ENCODE measurements around the gene MRM3.
"Not testable (repeated sequence)": the region's sequence is repeated elsewhere in the genome, so short reads cannot be mapped to it uniquely, and the experiment has no call there.

The MRM3 gene

DNA sequence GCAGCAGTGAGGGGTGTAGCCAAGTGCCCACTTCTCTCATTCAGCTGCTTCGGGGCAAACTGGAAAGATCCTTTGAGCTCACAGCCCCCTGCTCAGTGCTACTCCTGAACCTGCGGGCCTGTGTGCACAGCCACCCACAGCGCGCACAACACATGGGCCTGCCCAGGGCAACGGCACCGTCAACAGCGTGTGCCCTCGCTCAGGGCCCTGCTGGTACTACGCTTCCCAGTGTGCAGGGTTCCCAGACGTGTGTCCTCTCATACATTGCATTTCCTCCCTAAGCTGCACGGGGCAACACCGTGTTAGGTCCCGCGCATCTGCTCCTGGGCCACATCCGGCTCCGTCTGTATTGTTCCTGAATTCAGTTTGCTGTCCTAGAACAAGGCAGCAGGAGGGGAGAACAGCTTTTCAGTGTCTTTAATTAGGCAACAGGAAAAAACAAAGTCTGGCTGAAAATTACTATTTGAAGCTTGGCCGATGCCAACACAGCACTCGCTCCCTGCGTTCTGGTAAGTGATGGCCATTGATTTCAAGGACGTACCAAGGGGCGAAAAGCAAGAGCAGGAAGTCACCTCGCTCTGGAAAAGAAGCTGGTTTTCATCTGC lies 15.2 kb downstream of the MRM3 start:
- DNase-seq = no peak

GRCh38 chr17:798246-798645 lies 16.1 kb downstream of the MRM3 start:
- DNase-seq = no peak

GRCh38 chr17:799261-799660 lies 17.1 kb downstream of the MRM3 start:
- DNase-seq = no peak

DNA sequence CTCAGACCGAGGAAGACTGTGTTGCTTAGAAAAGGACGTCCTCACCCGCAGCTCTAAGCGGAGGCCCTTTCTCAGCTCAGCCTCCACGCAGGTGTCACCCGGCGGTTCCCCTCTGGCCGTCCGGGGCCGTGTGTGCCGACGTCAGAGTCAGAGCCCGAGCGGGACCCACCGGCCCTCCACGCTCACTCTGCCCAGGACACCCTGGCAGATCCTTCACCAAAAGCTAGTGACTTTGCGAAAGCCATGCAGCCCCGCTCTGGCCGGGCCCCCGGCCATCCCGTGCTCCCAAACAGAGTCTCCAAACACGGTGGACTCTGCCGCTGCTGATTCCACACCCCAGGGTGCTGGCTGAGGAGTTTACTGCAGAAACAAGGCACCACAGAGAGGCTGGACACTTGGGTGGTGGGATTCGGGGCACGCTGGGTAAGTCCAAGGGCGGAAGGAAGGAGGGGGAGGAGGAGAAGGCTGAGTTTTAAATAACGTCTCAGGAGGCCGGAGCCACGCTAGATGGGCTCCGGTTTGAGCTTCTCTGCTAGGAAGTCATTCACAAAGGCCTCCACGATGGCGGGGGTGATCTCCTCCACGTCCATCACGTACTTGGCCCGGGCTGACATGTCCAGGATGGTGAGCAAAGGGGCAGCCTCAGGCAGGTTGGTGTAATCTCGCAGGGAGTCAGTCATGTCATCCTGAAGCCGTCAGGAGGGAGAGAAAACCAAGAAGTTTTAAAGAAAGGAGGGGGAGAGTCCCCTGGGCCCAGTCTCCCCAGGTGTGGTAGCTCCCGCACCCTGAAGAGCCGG lies 18.5 kb downstream of the MRM3 start:
- no peak for DNase-seq

DNA sequence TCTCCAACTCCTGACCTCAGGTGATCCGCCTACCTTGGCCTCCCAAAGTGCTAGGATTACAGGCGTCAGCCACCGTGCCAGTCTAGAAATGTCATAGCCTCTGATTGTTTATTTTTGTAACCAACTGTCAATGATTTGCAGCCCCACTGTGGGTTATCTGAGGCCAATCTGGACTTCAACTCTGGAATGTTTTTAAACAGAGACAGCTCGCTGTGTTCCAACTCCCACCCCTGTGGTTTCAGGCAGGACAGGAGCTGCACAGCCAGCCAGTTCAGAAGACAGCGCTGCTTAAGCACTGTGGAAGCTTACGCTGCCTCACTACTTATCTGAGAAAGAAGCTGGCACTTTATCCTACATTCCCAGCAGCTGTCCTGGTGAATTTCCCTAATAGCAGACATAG lies 19.5 kb downstream of the MRM3 start:
- DNase-seq = no peak

- no peak for DNase-seq
These were observed 20.3 kb downstream of the MRM3 start for GRCh38 chr17:802481-802880.

GRCh38 chr17:802901-803881 lies 21.0 kb downstream of the MRM3 start:
- no peak for DNase-seq

DNA sequence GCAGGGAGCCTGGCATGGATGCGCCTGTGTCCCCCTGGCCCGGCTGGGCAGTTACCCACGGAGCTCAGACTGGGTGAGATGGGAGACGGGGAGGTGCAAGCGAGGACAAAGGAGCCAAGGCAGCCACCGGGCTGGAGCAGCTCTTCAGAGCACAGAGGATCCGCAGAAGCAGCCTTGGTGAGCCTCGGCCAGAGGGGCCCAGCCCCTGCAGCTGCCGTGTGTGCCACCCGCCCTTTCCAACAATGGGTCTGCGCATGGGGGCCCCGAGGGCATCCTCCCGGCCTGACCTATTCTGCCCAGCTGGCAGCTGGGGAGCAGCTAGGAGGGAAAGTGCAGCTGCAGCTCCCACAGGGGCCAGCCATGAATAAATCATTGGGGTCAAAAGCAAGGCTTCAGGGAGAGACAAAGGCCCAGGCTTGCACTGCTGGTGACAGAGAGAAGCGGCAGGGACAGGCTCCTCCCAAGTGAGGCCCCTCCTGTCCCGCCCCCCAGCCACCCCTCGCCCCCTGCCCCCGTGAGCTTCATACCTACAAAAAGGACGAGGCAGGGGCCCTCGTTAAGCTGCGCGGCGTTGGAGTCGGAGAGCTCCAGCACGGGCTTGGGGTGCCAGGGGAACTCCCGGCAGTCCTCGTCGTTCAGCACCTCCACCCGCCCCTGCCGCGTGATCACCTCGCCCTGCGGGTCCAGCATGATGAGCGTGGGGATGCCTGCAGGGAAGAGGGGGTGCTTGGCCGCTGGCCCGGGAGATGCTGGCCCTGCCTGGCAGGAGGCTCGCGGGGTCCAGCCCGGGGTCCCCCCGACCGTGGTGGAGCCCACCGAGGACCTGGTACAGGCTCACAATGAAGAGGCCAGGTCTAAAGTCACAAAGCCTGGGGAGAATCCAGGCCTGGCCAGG lies 22.6 kb downstream of the MRM3 start:
- no peak for DNase-seq

- not testable (repeated sequence) for DNase-seq
These were observed 23.7 kb downstream of the MRM3 start for GRCh38 chr17:805886-806285.

DNA sequence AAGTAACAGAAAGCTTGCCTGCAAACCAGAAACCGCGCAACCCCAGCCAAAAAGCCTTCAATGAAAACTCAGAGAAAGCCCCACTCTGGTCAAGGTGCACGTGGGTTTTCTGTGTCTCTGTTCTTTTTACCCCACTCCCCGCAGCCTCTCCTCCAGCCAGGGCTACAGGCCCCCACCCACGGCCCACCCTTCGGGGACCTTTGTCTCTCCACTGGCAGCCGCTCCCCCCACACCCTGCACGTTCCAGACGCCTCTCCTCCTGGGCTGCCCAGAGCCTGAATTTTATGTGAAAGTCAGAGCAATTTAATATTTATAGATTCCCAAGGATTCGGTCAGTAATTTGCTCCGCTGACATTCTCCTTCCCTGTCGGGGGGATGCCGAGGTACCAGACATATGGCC lies 24.2 kb downstream of the MRM3 start:
- no peak for DNase-seq

- DNase-seq = no peak
These were observed 24.8 kb downstream of the MRM3 start for GRCh38 chr17:806781-807522.

GRCh38 chr17:807523-808294 lies 25.6 kb downstream of the MRM3 start:
- DNase-seq = no peak

GRCh38 chr17:811051-811784 lies 29.1 kb downstream of the MRM3 start:
- DNase-seq = no peak

- DNase-seq = no peak
These were observed 30.6 kb downstream of the MRM3 start for GRCh38 chr17:812638-813204.

DNA sequence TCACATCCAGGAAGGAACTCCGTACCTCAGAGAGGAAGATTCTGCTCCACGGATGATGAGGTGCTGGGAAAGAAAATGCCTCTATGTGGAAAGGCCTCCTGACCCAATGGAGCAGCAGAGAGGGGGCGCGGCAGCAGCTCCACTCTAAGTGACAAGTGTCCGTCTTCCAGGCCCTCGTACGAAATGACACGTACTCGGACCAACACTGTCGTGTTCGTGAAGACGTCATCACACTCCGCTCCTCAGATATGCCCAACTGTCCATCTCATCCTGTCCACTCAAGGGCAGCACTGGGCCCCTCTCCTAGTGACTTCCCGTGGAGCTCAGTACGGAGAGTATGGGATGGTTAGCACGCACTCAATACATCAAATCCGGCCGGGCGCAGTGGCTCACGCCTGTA lies 32.2 kb downstream of the MRM3 start:
- no peak for DNase-seq

GRCh38 chr17:819251-819650 lies 37.1 kb downstream of the MRM3 start:
- no peak for DNase-seq

DNA sequence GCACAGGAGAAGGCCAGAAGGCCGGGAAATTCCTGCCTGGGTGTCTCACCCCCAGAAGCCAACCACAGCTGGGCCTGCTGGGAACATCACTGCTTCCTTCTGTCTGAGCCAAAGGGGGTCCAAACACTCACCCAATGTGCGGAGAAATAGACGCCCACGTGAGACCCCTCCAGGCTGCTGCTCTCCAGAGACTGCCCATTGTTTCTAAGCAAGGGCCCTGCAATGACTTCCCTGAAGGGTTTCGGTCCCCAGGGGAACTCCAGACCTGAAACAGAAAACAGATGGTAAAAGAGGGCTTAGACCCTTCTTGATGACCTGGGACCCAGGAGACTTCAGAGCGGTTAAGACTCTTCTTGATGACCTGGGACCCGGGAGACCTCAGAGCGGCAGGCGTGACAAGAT lies 41.3 kb downstream of the MRM3 start:
- DNase-seq = no peak

- DNase-seq = no peak
These were observed 42.2 kb downstream of the MRM3 start for GRCh38 chr17:824378-824777.

DNA sequence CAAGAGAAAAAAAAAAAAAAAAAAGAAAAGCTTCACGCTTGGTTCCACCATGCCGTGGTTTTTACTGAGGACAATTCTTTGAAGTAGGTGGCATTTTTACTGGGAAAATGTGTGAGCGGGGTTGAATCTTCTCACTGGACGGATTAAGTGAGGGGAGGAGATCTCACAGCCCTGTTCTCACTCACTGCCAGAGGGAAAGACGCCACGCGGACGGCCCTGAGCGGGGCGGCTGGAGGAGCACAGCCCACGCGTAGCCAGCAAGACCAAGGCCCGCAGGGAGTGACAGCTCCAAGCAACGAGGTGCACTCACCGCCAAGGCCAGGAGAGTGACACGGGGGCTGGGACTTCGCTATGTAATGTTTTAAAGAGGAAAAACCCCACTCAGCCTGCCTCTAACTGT lies 43.1 kb downstream of the MRM3 start:
- DNase-seq = no peak

DNA sequence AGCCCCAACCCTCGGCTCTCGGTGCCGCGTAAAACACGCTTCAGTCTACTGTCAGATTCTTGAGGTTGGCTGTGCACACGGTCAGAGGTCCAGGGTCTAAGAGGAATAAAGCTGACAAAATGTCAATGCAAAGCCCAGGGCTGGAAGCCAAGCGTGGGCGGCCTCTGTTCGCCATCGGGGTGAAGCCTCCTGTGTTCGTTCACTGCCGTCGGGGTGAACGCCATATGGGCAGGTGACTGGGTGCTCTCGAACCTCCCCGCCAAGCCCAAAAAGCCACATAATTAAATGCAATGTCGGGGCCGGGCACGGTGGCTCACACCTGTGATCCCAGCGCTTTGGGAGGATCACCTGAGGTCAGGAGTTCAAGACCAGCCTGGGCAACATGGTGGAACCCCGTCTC lies 44.6 kb downstream of the MRM3 start:
- no peak for DNase-seq
